Vagina (tissue), 2 donors: ENCODE results near the gene SCAF4.

Experiments used
- CTCF ChIP-seq, 3 experiments: fragments of 450-650 bp in 2 of 3; fragments of 200-600 bp in 1 of 3; sonication (generic) in 1 of 3; IDR thresholded peaks; one replicate each; pipeline ENCODE4 v1.5.1; 2017 to 2019; ENCODE audit warnings: antibody characterized with exemption in 3 of 3, mild to moderate bottlenecking in 2 of 3, moderate library complexity in 2 of 3
- POLR2A ChIP-seq, 2 donors: fragments of 450-650 bp; IDR thresholded peaks; one replicate each; pipeline ENCODE4 v1.6.1; 2017; ENCODE audit warnings: antibody characterized with exemption in 2 of 2, mild to moderate bottlenecking in 2 of 2, moderate library complexity in 2 of 2

GRCh38 chr21:31683029-31683428, 48.9 kb downstream of the SCAF4 start:
- no peak for TF ChIP-seq CTCF (IDR thresholded peaks at IDR 0.05)
- TF ChIP-seq POLR2A (IDR thresholded peaks at IDR 0.05): no peak
